Measurements from ENCODE around the gene CAPZA2.

The CAPZA2 gene

GRCh38 chr7:116949941-116950801, 87.8 kb downstream of the CAPZA2 start:
- H3K4me3 ChIP-seq (ENCODE audit: low read depth, low read length) = no peak overlapping the region
- in situ Hi-C loops (cut with HindIII; ENCODE audit: low sequenced_read_pairs) = no loop called here
- no peak for DNase-seq (ENCODE audit: low read depth)
- TF ChIP-seq CTCF (IDR thresholded peaks at IDR 0.05; ENCODE audit: low read depth, low read length, missing control alignments) = no peak

DNA sequence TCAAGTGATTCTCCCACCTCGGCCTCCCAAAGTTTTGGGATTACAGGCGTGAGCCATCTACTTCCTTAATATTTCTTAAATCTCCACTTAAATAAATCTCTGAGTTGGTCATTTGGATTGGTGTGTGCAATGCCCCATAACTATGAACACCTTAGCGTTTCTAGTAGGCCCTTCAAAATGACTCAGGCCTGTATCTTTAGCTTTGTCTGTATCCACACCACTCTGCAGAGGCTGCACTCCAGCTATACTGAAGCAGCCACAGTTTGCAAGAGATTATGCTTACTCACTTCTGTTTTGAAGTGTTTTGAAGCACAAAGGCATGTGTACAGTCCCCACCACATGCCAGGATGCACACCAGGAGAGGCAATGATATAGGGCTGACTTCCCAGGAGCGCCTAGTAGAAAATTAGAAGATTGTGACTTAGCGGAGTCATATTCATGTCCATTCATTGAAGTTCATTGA, 88.5 kb downstream of the CAPZA2 start:
- in situ Hi-C loops (cut with HindIII; ENCODE audit: low sequenced_read_pairs) = no loop called here
- no peak overlapping the region for H3K4me3 ChIP-seq (ENCODE audit: low read depth, low read length)
- DNase-seq (ENCODE audit: low read depth) = no peak
- TF ChIP-seq CTCF (IDR thresholded peaks at IDR 0.05; ENCODE audit: low read depth, low read length, missing control alignments) = no peak

DNA sequence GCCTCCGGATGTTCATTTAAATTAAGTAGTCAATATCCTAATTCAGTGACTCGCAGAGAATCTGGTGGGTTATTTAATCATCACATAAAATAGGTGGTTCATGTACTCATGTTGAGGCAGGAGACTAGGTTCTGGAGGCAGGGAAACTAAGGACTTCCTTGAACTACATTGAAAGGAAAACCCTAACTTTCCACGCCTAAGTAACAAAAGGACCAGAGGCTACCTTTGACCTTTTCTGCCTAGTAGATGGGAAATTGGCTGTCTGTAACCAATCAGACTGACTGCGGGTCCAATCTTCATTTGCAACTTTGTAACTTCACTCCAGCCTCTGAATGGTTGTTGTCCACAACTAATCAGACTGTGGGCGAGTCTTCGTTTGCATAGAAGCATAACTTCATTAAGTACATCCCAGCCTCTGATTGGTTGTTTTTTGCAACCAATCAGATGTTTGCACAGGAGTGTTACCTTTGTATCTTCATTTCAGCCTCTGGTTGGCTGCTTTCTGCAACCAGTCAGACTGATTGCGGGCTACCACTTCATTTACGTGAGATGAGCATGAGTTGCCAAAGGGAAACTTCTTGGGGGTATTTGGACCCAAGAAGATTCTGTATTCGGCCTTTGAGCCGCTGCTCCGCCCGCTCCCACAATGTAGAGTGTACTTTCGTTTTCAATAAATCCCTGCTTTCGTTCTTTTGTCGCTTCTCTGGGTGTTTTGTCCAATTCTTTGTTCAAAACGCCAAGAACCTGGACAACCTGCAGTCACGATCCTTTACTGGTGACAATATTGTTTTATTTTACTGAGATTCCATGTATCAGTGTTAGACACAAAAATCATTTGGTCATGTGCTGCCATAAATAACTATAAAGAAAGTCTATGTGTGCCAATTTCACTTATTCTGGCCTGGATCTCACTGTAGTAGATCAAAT, 89.2 kb downstream of the CAPZA2 start:
- no peak for TF ChIP-seq CTCF (IDR thresholded peaks at IDR 0.05; ENCODE audit: low read depth, low read length, missing control alignments)
- in situ Hi-C loops (cut with HindIII; ENCODE audit: low sequenced_read_pairs) = no loop called here
- peak overlapping the region; percentile 5 for H3K4me3 ChIP-seq (ENCODE audit: low read depth, low read length)
- no peak for DNase-seq (ENCODE audit: low read depth)

GRCh38 chr7:116952635-116953371, 90.4 kb downstream of the CAPZA2 start:
- peak overlapping the region; percentile 68 for H3K4me3 ChIP-seq (ENCODE audit: low read depth, low read length)
- TF ChIP-seq CTCF (IDR thresholded peaks at IDR 0.05; ENCODE audit: low read depth, low read length, missing control alignments) = no peak
- peak; percentile 11 for DNase-seq (ENCODE audit: low read depth)
- in situ Hi-C loops (cut with HindIII; ENCODE audit: low sequenced_read_pairs) = no loop called here

DNA sequence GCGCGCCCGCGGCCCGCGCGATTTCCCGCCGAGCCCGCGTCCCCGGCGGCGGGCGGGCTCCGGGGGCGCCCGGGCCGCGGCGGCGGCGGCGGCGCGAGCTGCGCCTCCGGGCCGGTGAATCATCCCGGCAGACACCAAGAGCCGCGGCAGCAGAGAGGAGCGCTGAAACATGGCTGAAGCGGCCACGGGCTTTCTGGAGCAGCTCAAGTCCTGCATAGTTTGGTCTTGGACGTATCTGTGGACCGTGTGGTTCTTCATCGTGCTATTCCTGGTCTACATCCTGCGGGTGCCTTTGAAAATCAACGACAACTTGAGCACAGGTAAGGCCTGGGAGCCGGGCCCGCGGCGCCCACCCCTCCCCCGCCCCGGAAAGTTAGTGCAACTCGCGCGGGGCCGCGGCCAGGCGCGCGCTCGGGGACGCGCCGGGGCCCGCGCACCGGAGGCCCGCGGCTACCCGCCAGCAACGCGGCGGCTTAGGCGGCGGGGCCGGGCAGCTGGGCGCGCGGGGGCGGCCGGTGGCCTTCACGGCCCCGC, 91.1 kb downstream of the CAPZA2 start, which contains the start of gene ST7:
Gene ST7, plus strand, starts transcription at position 130 of the 534 bp plus-strand sequence. Its CDS starts 40 bp downstream, at position 170.
- DNase-seq (ENCODE audit: low read depth) = peak; percentile 24
- peak within 1 kb of the TSS; percentile 68 for H3K4me3 ChIP-seq (ENCODE audit: low read depth, low read length)
- TF ChIP-seq CTCF (IDR thresholded peaks at IDR 0.05; ENCODE audit: low read depth, low read length, missing control alignments) = no peak
- in situ Hi-C loops (cut with HindIII; ENCODE audit: low sequenced_read_pairs) = no loop called here

Measured in astrocyte of the cerebellum (primary cell).